Measurements from ENCODE around the gene TSPAN18.

Gene TSPAN18

GRCh38 chr11:44811841-44812448 lies 85.2 kb downstream of the TSPAN18 start:
- no peak overlapping the region for H3K4me3 ChIP-seq (ENCODE audit: low read length)
- no peak for TF ChIP-seq CTCF (conservative IDR thresholded peaks at IDR 0.05; ENCODE audit: low read length)
- DNase-seq (ENCODE audit: low read depth), result no peak

GRCh38 chr11:44812971-44813370 lies 86.2 kb downstream of the TSPAN18 start:
- no peak overlapping the region for H3K4me3 ChIP-seq (ENCODE audit: low read length)
- no peak for TF ChIP-seq CTCF (conservative IDR thresholded peaks at IDR 0.05; ENCODE audit: low read length)
- DNase-seq (ENCODE audit: low read depth), result no peak

- TF ChIP-seq CTCF (conservative IDR thresholded peaks at IDR 0.05; ENCODE audit: low read length), result no peak
- DNase-seq (ENCODE audit: low read depth), result no peak
- no peak overlapping the region for H3K4me3 ChIP-seq (ENCODE audit: low read length)
These were observed 86.6 kb downstream of the TSPAN18 start for GRCh38 chr11:44813401-44813800.

- peak; percentile 80 for DNase-seq (ENCODE audit: low read depth)
- no peak overlapping the region for H3K4me3 ChIP-seq (ENCODE audit: low read length)
- TF ChIP-seq CTCF (conservative IDR thresholded peaks at IDR 0.05; ENCODE audit: low read length), result no peak
These were observed 88.3 kb downstream of the TSPAN18 start for GRCh38 chr11:44814881-44815592.

GRCh38 chr11:44815917-44816456 lies 89.2 kb downstream of the TSPAN18 start:
- H3K4me3 ChIP-seq (ENCODE audit: low read length), result no peak overlapping the region
- no peak for DNase-seq (ENCODE audit: low read depth)
- no peak for TF ChIP-seq CTCF (conservative IDR thresholded peaks at IDR 0.05; ENCODE audit: low read length)

GRCh38 chr11:44816761-44817160 lies 90.0 kb downstream of the TSPAN18 start:
- no peak overlapping the region for H3K4me3 ChIP-seq (ENCODE audit: low read length)
- peak; percentile 42 for DNase-seq (ENCODE audit: low read depth)
- TF ChIP-seq CTCF (conservative IDR thresholded peaks at IDR 0.05; ENCODE audit: low read length), result no peak

Data from AG10803 (cell line).